ENCODE measurements around the gene TRPV3. TPM values are rescaled to one million over a fixed set of nuclear protein-coding genes. Genes with fewer than 3 reads are reported as not detected.

Gene TRPV3
- total and polyA plus RNA-seq, 2 donors (not counting 3 experiments of a cell fraction or from before 2014, with no cell fraction given), result 0.01 TPM; not detected in 1

- no peaks in the 10 kb centered on the region for H3K79me2 ChIP-seq (ENCODE audit: control insufficient read depth, insufficient read depth, low read length)
- no peak overlapping the region for H3K9ac ChIP-seq (replicated peaks; ENCODE audit: extremely low read depth, insufficient read depth, low read length)
- peaks cover 0 to 5% of the 10 kb centered on the region in 2 experiments for H3K36me3 ChIP-seq (ENCODE audit: control insufficient read depth in 2 of 2, extremely low read depth in 1 of 2, insufficient read depth in 2 of 2, low read length in 2 of 2)
- H3K9me1 ChIP-seq (replicated peaks; ENCODE audit: control insufficient read depth, extremely low read depth, insufficient read depth, low read length), result no peaks in the 10 kb centered on the region
- CTCF ChIA-PET, result interaction anchor here (0.6 to 2.5 kb wide), 11 partner anchors 9 to 554 kb away, joined by 3 to 15 read pairs (median 3); partner anchors contain the start of genes CTNS and SHPK
- DNase-seq (ENCODE audit: low read depth, low spot score) (no peak), FAIRE-seq (no peak)
- no peaks in the 10 kb centered on the region for H4K20me1 ChIP-seq (replicated peaks; ENCODE audit: control insufficient read depth, extremely low read depth, insufficient read depth, low read length)
- no peak overlapping the region for H2AFZ ChIP-seq (ENCODE audit: low read depth, low read length)
- no peak for TF ChIP-seq MAX (IDR thresholded peaks at IDR 0.05; ENCODE audit: insufficient read depth, insufficient read length)
- TF ChIP-seq, protein P1, sequence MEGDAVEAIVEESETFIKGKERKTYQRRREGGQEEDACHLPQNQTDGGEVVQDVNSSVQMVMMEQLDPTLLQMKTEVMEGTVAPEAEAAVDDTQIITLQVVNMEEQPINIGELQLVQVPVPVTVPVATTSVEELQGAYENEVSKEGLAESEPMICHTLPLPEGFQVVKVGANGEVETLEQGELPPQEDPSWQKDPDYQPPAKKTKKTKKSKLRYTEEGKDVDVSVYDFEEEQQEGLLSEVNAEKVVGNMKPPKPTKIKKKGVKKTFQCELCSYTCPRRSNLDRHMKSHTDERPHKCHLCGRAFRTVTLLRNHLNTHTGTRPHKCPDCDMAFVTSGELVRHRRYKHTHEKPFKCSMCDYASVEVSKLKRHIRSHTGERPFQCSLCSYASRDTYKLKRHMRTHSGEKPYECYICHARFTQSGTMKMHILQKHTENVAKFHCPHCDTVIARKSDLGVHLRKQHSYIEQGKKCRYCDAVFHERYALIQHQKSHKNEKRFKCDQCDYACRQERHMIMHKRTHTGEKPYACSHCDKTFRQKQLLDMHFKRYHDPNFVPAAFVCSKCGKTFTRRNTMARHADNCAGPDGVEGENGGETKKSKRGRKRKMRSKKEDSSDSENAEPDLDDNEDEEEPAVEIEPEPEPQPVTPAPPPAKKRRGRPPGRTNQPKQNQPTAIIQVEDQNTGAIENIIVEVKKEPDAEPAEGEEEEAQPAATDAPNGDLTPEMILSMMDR (IDR thresholded peaks at IDR 0.05; ENCODE audit: extremely low read depth in 1 of 2, insufficient read depth in 1 of 2, low read depth in 1 of 2, low read length in 2 of 2), result peak; percentile 24 to 33
- no peak for TF ChIP-seq POLR2AphosphoS5 (IDR thresholded peaks at IDR 0.05; ENCODE audit: insufficient read depth, low read depth, low read length)
- TF ChIP-seq JUN (IDR thresholded peaks at IDR 0.05; ENCODE audit: borderline replicate concordance, insufficient read depth, insufficient read length, low read depth), result no peak
- no peak for TF ChIP-seq EZH2 (IDR thresholded peaks at IDR 0.05; ENCODE audit: borderline replicate concordance, low read depth, low read length, severe bottlenecking)
- TF ChIP-seq GATA2 (IDR thresholded peaks at IDR 0.05; ENCODE audit: insufficient read depth, insufficient read length, low read depth, low read length), result no peak
- no peak for TF ChIP-seq MYC (IDR thresholded peaks at IDR 0.05; ENCODE audit: low read depth, low read length)
- dilution Hi-C loops (cut with MboI; ENCODE audit: extremely low pct_ligation_motif_present, low sequenced_read_pairs) (no loop called here), intact Hi-C loops (cut with micrococcal nuclease) (loop anchor here (2.0 kb wide), 1 partner anchor 66 kb away; the partner anchor contains the start of genes EMC6 and TAX1BP3)
- peaks cover 9% of the 10 kb centered on the region for H3K4me1 ChIP-seq (ENCODE audit: control insufficient read depth, extremely low read depth, insufficient read depth, low read length)
- no peak overlapping the region for H3K4me2 ChIP-seq (ENCODE audit: insufficient read depth, low read length)
- no peaks in the 10 kb centered on the region for H3K27me3 ChIP-seq (ENCODE audit: control insufficient read depth in 2 of 2, insufficient read depth in 2 of 2, low read length in 2 of 2)
- no peaks in the 10 kb centered on the region for H3K9me3 ChIP-seq (replicated peaks; ENCODE audit: control insufficient read depth, insufficient read depth, low read length)
- no peak overlapping the region for H3K27ac ChIP-seq (ENCODE audit: insufficient read depth, low read depth, low read length)
- POLR2A ChIA-PET, result no interaction called here
- BruUV-seq (replicated peaks), result no TSS peak
- H3K4me3 ChIP-seq (replicated peaks in 1 of 3; ENCODE audit: insufficient read depth in 1 of 3, low read depth in 1 of 3, low read length in 3 of 3), result no peak overlapping the region
Observed at GRCh38 chr17:3602499-3602898, 44.9 kb upstream of the TRPV3 start.

Measured in endothelial cell of umbilical vein (primary cell).